WTC11 (cell line): ENCODE data around the gene FAM227B.

Experiments
- ATF1 ChIP-seq: sonication (generic); formaldehyde crosslinking; IDR thresholded peaks from 2 replicates; pipeline ENCODE4 v1.8.1; 2023; ENCODE audit warnings: mild to moderate bottlenecking, moderate library complexity, missing genetic modification reagents
- TF ChIP-seq, protein P1 (sequence below): fragments of 200-600 bp; IDR thresholded peaks from 2 replicates; pipeline ENCODE4 v1.8.0; 2022; ENCODE audit warnings: antibody characterized with exemption
- TF ChIP-seq, protein P2 (sequence below): sonication (generic); formaldehyde crosslinking; IDR thresholded peaks from 2 replicates; pipeline ENCODE4 v1.8.0; 2023; ENCODE audit warnings: missing genetic modification reagents, mild to moderate bottlenecking, borderline replicate concordance
- TF ChIP-seq, protein P3 (sequence below): sonication (generic); formaldehyde crosslinking; IDR thresholded peaks from 2 replicates; pipeline ENCODE4 v1.8.1; 2023; ENCODE audit warnings: mild to moderate bottlenecking, missing genetic modification reagents

DNA sequence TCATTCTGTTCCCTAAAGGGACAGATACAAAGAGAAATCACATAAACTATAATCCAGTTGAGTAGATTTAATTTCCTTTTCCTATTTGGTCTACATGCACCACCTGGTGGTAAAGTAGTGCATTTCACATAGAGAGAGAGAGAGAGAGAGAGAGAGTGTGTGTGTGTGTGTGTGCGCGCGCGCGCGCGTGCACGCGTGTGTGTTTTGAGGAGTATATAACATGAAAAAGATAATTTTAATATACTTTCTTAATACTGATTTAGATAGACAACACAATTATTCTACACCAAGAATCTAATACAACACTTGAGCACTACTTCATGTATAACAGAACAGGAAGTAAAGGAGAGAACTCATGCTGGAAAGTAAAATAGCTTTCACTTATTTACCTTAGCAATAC is 198.6 kb downstream of the FAM227B start:
- TF ChIP-seq, protein P1, sequence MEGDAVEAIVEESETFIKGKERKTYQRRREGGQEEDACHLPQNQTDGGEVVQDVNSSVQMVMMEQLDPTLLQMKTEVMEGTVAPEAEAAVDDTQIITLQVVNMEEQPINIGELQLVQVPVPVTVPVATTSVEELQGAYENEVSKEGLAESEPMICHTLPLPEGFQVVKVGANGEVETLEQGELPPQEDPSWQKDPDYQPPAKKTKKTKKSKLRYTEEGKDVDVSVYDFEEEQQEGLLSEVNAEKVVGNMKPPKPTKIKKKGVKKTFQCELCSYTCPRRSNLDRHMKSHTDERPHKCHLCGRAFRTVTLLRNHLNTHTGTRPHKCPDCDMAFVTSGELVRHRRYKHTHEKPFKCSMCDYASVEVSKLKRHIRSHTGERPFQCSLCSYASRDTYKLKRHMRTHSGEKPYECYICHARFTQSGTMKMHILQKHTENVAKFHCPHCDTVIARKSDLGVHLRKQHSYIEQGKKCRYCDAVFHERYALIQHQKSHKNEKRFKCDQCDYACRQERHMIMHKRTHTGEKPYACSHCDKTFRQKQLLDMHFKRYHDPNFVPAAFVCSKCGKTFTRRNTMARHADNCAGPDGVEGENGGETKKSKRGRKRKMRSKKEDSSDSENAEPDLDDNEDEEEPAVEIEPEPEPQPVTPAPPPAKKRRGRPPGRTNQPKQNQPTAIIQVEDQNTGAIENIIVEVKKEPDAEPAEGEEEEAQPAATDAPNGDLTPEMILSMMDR: peak; percentile 77
- TF ChIP-seq, protein P2, sequence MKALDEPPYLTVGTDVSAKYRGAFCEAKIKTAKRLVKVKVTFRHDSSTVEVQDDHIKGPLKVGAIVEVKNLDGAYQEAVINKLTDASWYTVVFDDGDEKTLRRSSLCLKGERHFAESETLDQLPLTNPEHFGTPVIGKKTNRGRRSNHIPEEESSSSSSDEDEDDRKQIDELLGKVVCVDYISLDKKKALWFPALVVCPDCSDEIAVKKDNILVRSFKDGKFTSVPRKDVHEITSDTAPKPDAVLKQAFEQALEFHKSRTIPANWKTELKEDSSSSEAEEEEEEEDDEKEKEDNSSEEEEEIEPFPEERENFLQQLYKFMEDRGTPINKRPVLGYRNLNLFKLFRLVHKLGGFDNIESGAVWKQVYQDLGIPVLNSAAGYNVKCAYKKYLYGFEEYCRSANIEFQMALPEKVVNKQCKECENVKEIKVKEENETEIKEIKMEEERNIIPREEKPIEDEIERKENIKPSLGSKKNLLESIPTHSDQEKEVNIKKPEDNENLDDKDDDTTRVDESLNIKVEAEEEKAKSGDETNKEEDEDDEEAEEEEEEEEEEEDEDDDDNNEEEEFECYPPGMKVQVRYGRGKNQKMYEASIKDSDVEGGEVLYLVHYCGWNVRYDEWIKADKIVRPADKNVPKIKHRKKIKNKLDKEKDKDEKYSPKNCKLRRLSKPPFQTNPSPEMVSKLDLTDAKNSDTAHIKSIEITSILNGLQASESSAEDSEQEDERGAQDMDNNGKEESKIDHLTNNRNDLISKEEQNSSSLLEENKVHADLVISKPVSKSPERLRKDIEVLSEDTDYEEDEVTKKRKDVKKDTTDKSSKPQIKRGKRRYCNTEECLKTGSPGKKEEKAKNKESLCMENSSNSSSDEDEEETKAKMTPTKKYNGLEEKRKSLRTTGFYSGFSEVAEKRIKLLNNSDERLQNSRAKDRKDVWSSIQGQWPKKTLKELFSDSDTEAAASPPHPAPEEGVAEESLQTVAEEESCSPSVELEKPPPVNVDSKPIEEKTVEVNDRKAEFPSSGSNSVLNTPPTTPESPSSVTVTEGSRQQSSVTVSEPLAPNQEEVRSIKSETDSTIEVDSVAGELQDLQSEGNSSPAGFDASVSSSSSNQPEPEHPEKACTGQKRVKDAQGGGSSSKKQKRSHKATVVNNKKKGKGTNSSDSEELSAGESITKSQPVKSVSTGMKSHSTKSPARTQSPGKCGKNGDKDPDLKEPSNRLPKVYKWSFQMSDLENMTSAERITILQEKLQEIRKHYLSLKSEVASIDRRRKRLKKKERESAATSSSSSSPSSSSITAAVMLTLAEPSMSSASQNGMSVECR (CRISPR knock-in tag): no peak
- TF ChIP-seq, protein P3, sequence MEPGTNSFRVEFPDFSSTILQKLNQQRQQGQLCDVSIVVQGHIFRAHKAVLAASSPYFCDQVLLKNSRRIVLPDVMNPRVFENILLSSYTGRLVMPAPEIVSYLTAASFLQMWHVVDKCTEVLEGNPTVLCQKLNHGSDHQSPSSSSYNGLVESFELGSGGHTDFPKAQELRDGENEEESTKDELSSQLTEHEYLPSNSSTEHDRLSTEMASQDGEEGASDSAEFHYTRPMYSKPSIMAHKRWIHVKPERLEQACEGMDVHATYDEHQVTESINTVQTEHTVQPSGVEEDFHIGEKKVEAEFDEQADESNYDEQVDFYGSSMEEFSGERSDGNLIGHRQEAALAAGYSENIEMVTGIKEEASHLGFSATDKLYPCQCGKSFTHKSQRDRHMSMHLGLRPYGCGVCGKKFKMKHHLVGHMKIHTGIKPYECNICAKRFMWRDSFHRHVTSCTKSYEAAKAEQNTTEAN (CRISPR knock-in tag): no peak
- no peak for TF ChIP-seq ATF1 (CRISPR knock-in tag)
